Measurements from ENCODE around the gene ITPRIPL2. TPM values are rescaled to one million over a fixed set of nuclear protein-coding genes. Genes with fewer than 3 reads are reported as not detected.
A peak's percentile ranks its signal among the peaks of the same experiment; 100 is the strongest.

ITPRIPL2 gene
- total and polyA plus RNA-seq, 2 of the 13 experiments (the other 11 are each of a cell fraction or from before 2014, with no cell fraction given) = 5.9 to 12.6 TPM

GRCh38 chr16:19114359-19115147, 789 bp downstream of the ITPRIPL2 start (continued):
- 0 out of 2 replicates have a peak, but pooled peaks have one; percentile 66 for TF ChIP-seq SNAPC5 (CRISPR knock-in tag; IDR thresholded peaks at IDR 0.05; ENCODE audit: borderline replicate concordance)
- no peak; the same call in 1 of the 2 replicates for TF ChIP-seq KDM2A (CRISPR knock-in tag; IDR thresholded peaks at IDR 0.05; ENCODE audit: borderline replicate concordance, low read depth)
- no peak for TF ChIP-seq ATF7 (IDR thresholded peaks at IDR 0.05)
- no peak for TF ChIP-seq ATF7 (CRISPR knock-in tag; IDR thresholded peaks at IDR 0.05)
- TF ChIP-seq IKZF1 (IDR thresholded peaks at IDR 0.05) = no peak
- no peak for TF ChIP-seq SRSF4 (IDR thresholded peaks at IDR 0.05; ENCODE audit: low read depth, low read length, poor library complexity, severe bottlenecking)
- TF ChIP-seq ZNF580 (CRISPR knock-in tag; IDR thresholded peaks at IDR 0.05; ENCODE audit: borderline replicate concordance, low read depth) = no peak
- TF ChIP-seq E2F1 (CRISPR knock-in tag; IDR thresholded peaks at IDR 0.05) = no peak
- no peak; the same call in 1 of the 2 replicates for TF ChIP-seq TBX2 (CRISPR knock-in tag; IDR thresholded peaks at IDR 0.05; ENCODE audit: borderline replicate concordance)
- no peak for TF ChIP-seq TBX3 (IDR thresholded peaks at IDR 0.05; ENCODE audit: borderline replicate concordance)
- peak; percentile 91 for TF ChIP-seq ZNF430 (CRISPR knock-in tag; IDR thresholded peaks at IDR 0.05)
- no peak for TF ChIP-seq ZNF354B (CRISPR knock-in tag; IDR thresholded peaks at IDR 0.05)
- TF ChIP-seq RORA (CRISPR knock-in tag; IDR thresholded peaks at IDR 0.05) = no peak
- TF ChIP-seq ZNF704 (CRISPR knock-in tag; IDR thresholded peaks at IDR 0.05; ENCODE audit: borderline replicate concordance) = no peak
- TF ChIP-seq CEBPG (CRISPR knock-in tag; IDR thresholded peaks at IDR 0.05) = no peak
- no peak for TF ChIP-seq AKNA (CRISPR knock-in tag; IDR thresholded peaks at IDR 0.05; ENCODE audit: borderline replicate concordance)
- no peak for TF ChIP-seq ZNF264 (CRISPR knock-in tag; IDR thresholded peaks at IDR 0.05)

Data from HepG2 (cell line).